IMR-90 (cell line): ENCODE data around the gene CEP43. TPM values are rescaled to one million over a fixed set of nuclear protein-coding genes. Genes with fewer than 3 reads are reported as not detected.

Experiments
- ATAC-seq: fragments of 200-7000 bp; cut with Tn5 transposase; 2 replicates; pipeline ENCODE4 v1.9.1; 2020; ENCODE audit warnings: low read depth, mild to moderate bottlenecking, moderate library complexity
- BruUV-seq: library from RNA; stranded (reverse); fragments of 400-500 nt; replicated peaks from 2 replicates; lab custom pipeline; 2021; lab: Mats Ljungman, UMichigan
- CTCF ChIA-PET: fragments of 300-600 bp; formaldehyde crosslinking; extraction: SDS; loops from one replicate; lab custom pipeline; 2021; ENCODE audit warnings: antibody characterized with exemption; lab: Yijun Ruan, JAX
- POLR2A ChIA-PET: fragments of 300-600 bp; sonication (Branson Sonifier 250); formaldehyde crosslinking; loops from one replicate; lab custom pipeline; 2022; ENCODE audit warnings: antibody characterized with exemption; ENCODE audit not compliant: unreplicated experiment; lab: Charles Lee
- DNase-seq: peaks from one replicate; pipeline ENCODE4 v3.0.0; 2013
- H2AFZ ChIP-seq: replicated peaks from 2 replicates; pipeline ENCODE3; 2013; ENCODE audit warnings: low read length, mild to moderate bottlenecking; ENCODE audit not compliant: poor library complexity
- H2AK5ac ChIP-seq: 2 replicates; pipeline ENCODE4 v1.6.1; 2013; ENCODE audit warnings: low read depth, low read length, inconsistent platforms
- H2AK9ac ChIP-seq: replicated peaks from 2 replicates; pipeline ENCODE3; 2013; ENCODE audit warnings: mild to moderate bottlenecking, low read depth, low read length, moderate library complexity; ENCODE audit not compliant: poor library complexity
- H2BK120ac ChIP-seq: 2 replicates; pipeline ENCODE4 v1.6.1; 2013; ENCODE audit warnings: low read depth, low read length, inconsistent platforms
- H2BK15ac ChIP-seq: 3 replicates; pipeline ENCODE4 v1.6.1; 2013; ENCODE audit warnings: low read depth, low read length, inconsistent platforms
- H2BK20ac ChIP-seq: 2 replicates; pipeline ENCODE4 v1.6.1; 2013; ENCODE audit warnings: low read depth, mild to moderate bottlenecking, inconsistent platforms, low read length, moderate library complexity
- H2BK5ac ChIP-seq: 2 replicates; pipeline ENCODE4 v1.6.1; 2013; ENCODE audit warnings: mild to moderate bottlenecking, low read depth, low read length, inconsistent platforms; ENCODE audit not compliant: poor library complexity, severe bottlenecking
- H3K14ac ChIP-seq: replicated peaks from 2 replicates; pipeline ENCODE4 v1.6.1; 2013; ENCODE audit warnings: low read depth, low read length, inconsistent platforms
- H3K18ac ChIP-seq: 2 replicates; pipeline ENCODE4 v1.6.1; 2013; ENCODE audit warnings: low read depth, low read length, control low read depth
- H3K23ac ChIP-seq: 2 replicates; pipeline ENCODE4 v1.6.1; 2013; ENCODE audit warnings: low read depth, low read length, inconsistent platforms
- H3K27ac ChIP-seq: 2 replicates; pipeline ENCODE4 v1.5.1; 2013; ENCODE audit warnings: mild to moderate bottlenecking, control low read depth, low read length; ENCODE audit not compliant: insufficient read depth
- H3K27me3 ChIP-seq: 2 replicates; pipeline ENCODE4 v1.6.1; 2013; ENCODE audit warnings: low read length; ENCODE audit not compliant: control insufficient read depth, insufficient read depth
- H3K36me3 ChIP-seq: 2 replicates; pipeline ENCODE4 v1.6.1; 2013; ENCODE audit warnings: low read length, mixed read lengths; ENCODE audit not compliant: control insufficient read depth, insufficient read depth
- H3K4ac ChIP-seq: 2 replicates; pipeline ENCODE4 v1.6.1; 2013; ENCODE audit warnings: low read depth, low read length, inconsistent platforms
- H3K4me1 ChIP-seq: 2 replicates; pipeline ENCODE4 v1.6.1; 2013; ENCODE audit warnings: low read length, mixed read lengths; ENCODE audit not compliant: control insufficient read depth, insufficient read depth
- H3K4me2 ChIP-seq: 2 replicates; pipeline ENCODE4 v1.6.1; 2013; ENCODE audit warnings: low read depth, mild to moderate bottlenecking, control low read depth, low read length, moderate library complexity
- H3K4me3 ChIP-seq: 2 replicates; pipeline ENCODE4 v1.5.1; 2013; ENCODE audit warnings: low read depth, mild to moderate bottlenecking, control low read depth, low read length, moderate library complexity; ENCODE audit not compliant: insufficient read depth
- H3K56ac ChIP-seq: 2 replicates; pipeline ENCODE4 v1.6.1; 2013; ENCODE audit warnings: low read length, inconsistent platforms; ENCODE audit not compliant: insufficient read depth; ENCODE audit errors: extremely low read depth
- H3K79me1 ChIP-seq, 2 experiments: 2 replicates each; pipeline ENCODE4 v1.6.1; 2013; ENCODE audit warnings: low read length in 2 of 2, inconsistent platforms in 1 of 2, low read depth in 1 of 2
- H3K9ac ChIP-seq: 2 replicates; pipeline ENCODE4 v1.6.1; 2013; ENCODE audit warnings: low read depth, low read length, control low read depth
- H3K9me1 ChIP-seq: 2 replicates; pipeline ENCODE4 v1.6.1; 2013; ENCODE audit warnings: low read length, inconsistent platforms; ENCODE audit not compliant: insufficient read depth
- H3K9me3 ChIP-seq: 2 replicates; pipeline ENCODE4 v1.6.1; 2013; ENCODE audit warnings: low read length; ENCODE audit not compliant: control insufficient read depth, insufficient read depth
- H4K20me1 ChIP-seq: 2 replicates; pipeline ENCODE4 v1.6.1; 2013; ENCODE audit warnings: low read length, inconsistent platforms; ENCODE audit not compliant: insufficient read depth
- H4K5ac ChIP-seq: 2 replicates; pipeline ENCODE4 v1.6.1; 2013; ENCODE audit warnings: mild to moderate bottlenecking, low read depth, low read length, control low read depth
- H4K8ac ChIP-seq, 2 experiments: 2 replicates each; pipeline ENCODE4 v1.6.1; 2013; ENCODE audit warnings: low read depth in 2 of 2, low read length in 2 of 2, control low read depth in 1 of 2, inconsistent platforms in 1 of 2
- H4K91ac ChIP-seq: 2 replicates; pipeline ENCODE4 v1.6.1; 2013; ENCODE audit warnings: low read depth, low read length, inconsistent platforms; ENCODE audit not compliant: insufficient read depth
- CHD1 ChIP-seq: IDR thresholded peaks from 2 replicates; pipeline ENCODE4 v1.6.1; 2012; ENCODE audit warnings: low read depth, low read length, improper control_type of control experiment
- FOS ChIP-seq: fragments of 150-350 bp; IDR thresholded peaks from 2 replicates; pipeline ENCODE4 v1.6.1; 2016; ENCODE audit warnings: low read depth, low read length
- NFE2L2 ChIP-seq: fragments of 150-350 bp; IDR thresholded peaks from 2 replicates; pipeline ENCODE4 v1.6.1; 2016; ENCODE audit warnings: low read depth, mild to moderate bottlenecking, low read length
- RAD21 ChIP-seq: IDR thresholded peaks from 2 replicates; pipeline ENCODE4 v1.6.1; 2012; ENCODE audit warnings: low read length, improper control_type of control experiment
- RCOR1 ChIP-seq: IDR thresholded peaks from 2 replicates; pipeline ENCODE4 v1.6.1; 2012; ENCODE audit warnings: mild to moderate bottlenecking, low read length, improper control_type of control experiment; ENCODE audit not compliant: insufficient replicate concordance
- WGBS, 2 experiments: methylation state at CpG; one replicate each; pipeline versions ENCODE4 v1.1.5 to v1.1.7; 2013; ENCODE audit warnings: missing lambda C conversion rate in 2 of 2; ENCODE audit not compliant: insufficient read length in 1 of 2; ENCODE audit errors: extremely low coverage in 2 of 2; 5-methylcytosine and 5-hydroxymethylcytosine counted together
- dilution Hi-C: fragments of 300-500 bp; cut with HindIII; formaldehyde crosslinking; loops from one replicate; pipeline ENCODE4 v1.14.3; 2018; ENCODE audit warnings: low sequenced_read_pairs; ENCODE audit not compliant: unreplicated experiment
- in situ Hi-C: fragments of 300-500 bp; cut with MboI; formaldehyde crosslinking; loops from 3 replicates; pipeline ENCODE4 v1.14.3; 2019; ENCODE audit warnings: low sequenced_read_pairs, inconsistent platforms, mixed read lengths
- intact Hi-C: fragments of 100-400 bp; cut with micrococcal nuclease; formaldehyde crosslinking; loops from 2 replicates; pipeline ENCODE4 v1.10.0; 2022
- polyA plus RNA-seq, 3 experiments: library from polyadenylated mRNA; depleted of rRNA; stranded (reverse); fragments of >200 nt; gene quantifications; 2 replicates each; pipeline ENCODE4 v1.2.3, GENCODE V29; 2012; ENCODE audit warnings: low replicate concordance in 1 of 3
- total RNA-seq: library from RNA; depleted of rRNA; stranded (reverse); fragments of >200 nt; gene quantifications from 2 replicates; pipeline ENCODE4 v1.2.3, GENCODE V29; 2012
- TF ChIP-seq, protein P1 (sequence below): conservative IDR thresholded peaks from 2 replicates; pipeline ENCODE4 v1.5.1; 2012; ENCODE audit warnings: mild to moderate bottlenecking, low read depth, low read length, improper control_type of control experiment

Gene CEP43
- total and polyA plus RNA-seq, 2 of the 4 experiments (the other 2 are of a cell fraction): 8.6 to 10.7 TPM

DNA sequence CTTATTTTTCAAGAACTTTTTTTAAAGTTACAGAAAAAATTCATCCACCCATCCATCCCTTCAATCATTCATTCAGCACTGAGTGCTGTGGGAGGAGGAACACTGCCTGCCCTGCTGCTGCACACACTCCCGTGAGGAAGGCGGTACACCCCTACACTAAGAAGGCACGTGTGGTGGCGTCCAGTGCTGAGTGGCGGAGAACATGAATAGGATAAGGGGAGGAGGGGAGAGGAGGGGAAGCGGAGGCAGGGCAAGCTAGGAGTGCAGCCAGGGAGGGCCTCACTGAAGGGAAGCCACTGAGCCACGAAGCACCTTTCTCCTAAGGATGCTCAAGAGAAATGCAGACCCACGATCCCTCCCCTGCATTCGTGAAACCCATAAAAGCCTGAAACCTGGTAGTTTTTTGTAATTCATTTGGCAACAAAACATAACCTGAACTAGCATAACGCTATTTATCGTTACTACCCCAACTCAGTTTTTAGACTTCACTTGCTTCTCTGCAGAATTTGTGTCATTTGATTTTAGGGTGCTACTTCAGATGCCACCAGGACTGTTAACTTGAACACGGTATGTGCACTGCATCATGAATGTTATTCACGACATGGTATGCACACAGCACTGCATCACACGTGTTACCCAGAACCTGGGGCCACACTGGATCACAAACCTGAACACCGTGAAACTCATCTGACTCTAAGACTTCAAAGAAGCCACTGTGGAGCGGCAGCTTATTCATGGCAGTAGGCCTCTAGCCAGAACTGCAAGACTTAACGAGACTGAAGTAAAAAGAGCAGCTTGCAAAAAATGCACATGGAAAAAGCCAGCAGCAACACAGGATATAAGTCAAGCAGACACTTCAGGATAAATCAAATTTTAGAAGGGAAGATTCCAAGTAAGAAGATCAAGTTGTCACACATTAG lies 46.4 kb upstream of the CEP43 start (continued):
- TF ChIP-seq RCOR1 (no peak), FOS (no peak)

- Histone ChIP-seq H4K91ac (no peak overlapping the region), H3K56ac (no peak overlapping the region), H4K8ac (no peak overlapping the region), H3K9ac (no peak overlapping the region), H2BK15ac (no peak overlapping the region), H3K27ac (no peak overlapping the region), H2BK120ac (no peak overlapping the region), H3K27me3 (no peaks in the 10 kb centered on the region), H3K18ac (no peak overlapping the region), H3K9me1 (no peaks in the 10 kb centered on the region; the same call in 1 of the 2 replicates), H3K36me3 (peaks cover 2% of the 10 kb centered on the region; the same call in 1 of the 2 replicates), H3K4ac (no peak overlapping the region), H3K79me1 (peaks cover 0 to 3% of the 10 kb centered on the region in 2 experiments; a peak in 1 of 4 replicates), H3K23ac (no peak overlapping the region), H2AFZ (no peak overlapping the region), H4K20me1 (no peaks in the 10 kb centered on the region), H3K9me3 (no peaks in the 10 kb centered on the region), H3K14ac (no peak overlapping the region), H2AK5ac (no peak overlapping the region), H2BK20ac (no peak overlapping the region), H3K4me1 (peaks cover 10% of the 10 kb centered on the region; the same call in 1 of the 2 replicates), H2AK9ac (no peak overlapping the region), H2BK5ac (no peak overlapping the region), H3K4me3 (no peak overlapping the region), H3K4me2 (no peak overlapping the region), H4K5ac (no peak overlapping the region)
- POLR2A ChIA-PET: interaction anchor here (0.6 kb wide), 1 partner anchor 598 kb away, joined by 3 read pairs; no protein-coding TSS in a partner anchor
- in situ Hi-C loops (no loop called here), intact Hi-C loops (no loop called here), dilution Hi-C loops (no loop called here)
- CTCF ChIA-PET: interaction anchor here (1.2 kb wide), 1 partner anchor 167 kb away, joined by 3 read pairs; no protein-coding TSS in a partner anchor
- no peak for TF ChIP-seq CHD1
- TF ChIP-seq RAD21: no peak
- TF ChIP-seq NFE2L2: no peak
- TF ChIP-seq, protein P1, sequence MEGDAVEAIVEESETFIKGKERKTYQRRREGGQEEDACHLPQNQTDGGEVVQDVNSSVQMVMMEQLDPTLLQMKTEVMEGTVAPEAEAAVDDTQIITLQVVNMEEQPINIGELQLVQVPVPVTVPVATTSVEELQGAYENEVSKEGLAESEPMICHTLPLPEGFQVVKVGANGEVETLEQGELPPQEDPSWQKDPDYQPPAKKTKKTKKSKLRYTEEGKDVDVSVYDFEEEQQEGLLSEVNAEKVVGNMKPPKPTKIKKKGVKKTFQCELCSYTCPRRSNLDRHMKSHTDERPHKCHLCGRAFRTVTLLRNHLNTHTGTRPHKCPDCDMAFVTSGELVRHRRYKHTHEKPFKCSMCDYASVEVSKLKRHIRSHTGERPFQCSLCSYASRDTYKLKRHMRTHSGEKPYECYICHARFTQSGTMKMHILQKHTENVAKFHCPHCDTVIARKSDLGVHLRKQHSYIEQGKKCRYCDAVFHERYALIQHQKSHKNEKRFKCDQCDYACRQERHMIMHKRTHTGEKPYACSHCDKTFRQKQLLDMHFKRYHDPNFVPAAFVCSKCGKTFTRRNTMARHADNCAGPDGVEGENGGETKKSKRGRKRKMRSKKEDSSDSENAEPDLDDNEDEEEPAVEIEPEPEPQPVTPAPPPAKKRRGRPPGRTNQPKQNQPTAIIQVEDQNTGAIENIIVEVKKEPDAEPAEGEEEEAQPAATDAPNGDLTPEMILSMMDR: no peak
- no TSS peak for BruUV-seq
- no CpG with 5 or more reads among the region's 6 CpGs for WGBS, 2 experiments
- ATAC-seq (no peak), DNase-seq (no peak)
Observed at GRCh38 chr6:166954118-166954713, 45.0 kb upstream of the CEP43 start.
